K562 (cell line): ENCODE results near the gene DYNC1I2. TPM values are rescaled to one million over a fixed set of nuclear protein-coding genes. Genes with fewer than 3 reads are reported as not detected.

Experiments
- ATAC-seq: fragments of 200-7000 bp; cut with Tn5 transposase; 3 replicates; pipeline ENCODE4 v1.9.1; 2020; ENCODE audit warnings: moderate library complexity
- BruUV-seq: library from RNA; stranded (reverse); fragments of 400-500 nt; replicated peaks from 2 replicates; lab custom pipeline; 2021; lab: Mats Ljungman, UMichigan
- CTCF ChIA-PET: fragments of 300-600 bp; formaldehyde crosslinking; extraction: SDS; loops from one replicate; lab custom pipeline; 2021; ENCODE audit warnings: low intra/inter-chr PET ratio; lab: Yijun Ruan, JAX
- POLR2A ChIA-PET: fragments of 300-600, 350-650 bp; sonication (Branson Sonifier 250); formaldehyde crosslinking; extraction: SDS; loops from one replicate; lab custom pipeline; 2021; ENCODE audit warnings: antibody characterized with exemption, inconsistent platforms; lab: Yijun Ruan, JAX
- DNase-seq, 4 experiments: peaks; one replicate each; pipeline versions ENCODE4 v3.0.0 to v3.0.0-alpha.2; 2011 to 2018; ENCODE audit warnings: low spot score in 3 of 4, mixed read lengths in 3 of 4; ENCODE audit errors: extremely low read depth in 1 of 4
- FAIRE-seq: peaks from 2 replicates; lab custom pipeline; 2011; peaks lifted over from hg19 to GRCh38; lab: Jason Lieb, UNC
- H2AFZ ChIP-seq: 2 replicates; pipeline ENCODE4 v1.6.0; 2011; ENCODE audit warnings: low read depth, low read length, control low read depth, inconsistent platforms
- H3K27ac ChIP-seq: fragments of 200-600 bp; 3 replicates; pipeline ENCODE4 v1.8.0; 2011; ENCODE audit warnings: low read depth, mild to moderate bottlenecking, control low read depth, inconsistent platforms, low read length, moderate library complexity, mixed read lengths; ENCODE audit errors: extremely low read depth
- H3K27me3 ChIP-seq, 2 experiments: fragments of 300-600 bp in 1 of 2; 2 replicates in 1 of 2; 3 replicates in 1 of 2; pipeline versions ENCODE4 v1.6.0 to v1.8.0; 2011; ENCODE audit warnings: inconsistent platforms in 2 of 2, low read length in 2 of 2, mild to moderate bottlenecking in 1 of 2, mixed read lengths in 1 of 2, moderate library complexity in 1 of 2; ENCODE audit not compliant: control insufficient read depth in 2 of 2, insufficient read depth in 2 of 2
- H3K36me3 ChIP-seq: fragments of 300-600 bp; 3 replicates; pipeline ENCODE4 v1.8.0; 2011; ENCODE audit warnings: mild to moderate bottlenecking, low read length, inconsistent platforms; ENCODE audit not compliant: control insufficient read depth, insufficient read depth
- H3K4me1 ChIP-seq, 2 experiments: fragments of 200-600 bp in 1 of 2; replicated peaks in 1 of 2; 2 replicates in 1 of 2; 3 replicates in 1 of 2; pipeline versions ENCODE4 v1.5.1 to v1.8.0; 2011; ENCODE audit warnings: inconsistent platforms in 2 of 2, low read length in 2 of 2, mild to moderate bottlenecking in 1 of 2, mixed read lengths in 1 of 2, moderate library complexity in 1 of 2; ENCODE audit not compliant: control insufficient read depth in 2 of 2, insufficient read depth in 2 of 2
- H3K4me2 ChIP-seq: 2 replicates; pipeline ENCODE4 v1.6.1; 2011; ENCODE audit warnings: low read length, control low read depth, inconsistent platforms, mixed read lengths; ENCODE audit not compliant: insufficient read depth
- H3K4me3 ChIP-seq: fragments of 200-600 bp; sonication (generic), shearing (Covaris generic); 2 replicates; pipeline ENCODE4 v1.5.1; 2016; ENCODE audit warnings: control low read depth, inconsistent platforms
- H3K79me2 ChIP-seq: fragments of 200-600 bp; 3 replicates; pipeline ENCODE4 v1.8.0; 2011; ENCODE audit warnings: low read length, inconsistent platforms; ENCODE audit not compliant: control insufficient read depth, insufficient read depth
- H3K9ac ChIP-seq, 2 experiments: 2 replicates each; pipeline versions ENCODE4 v1.6.0 to v1.6.1; 2011; ENCODE audit warnings: low read depth in 2 of 2, low read length in 2 of 2, control low read depth in 1 of 2, inconsistent platforms in 1 of 2, mild to moderate bottlenecking in 1 of 2, mixed read lengths in 1 of 2; ENCODE audit not compliant: insufficient read depth in 1 of 2
- H3K9me1 ChIP-seq: one replicate; pipeline ENCODE4 v1.6.0; 2011; ENCODE audit warnings: inconsistent platforms, mild to moderate bottlenecking, low read length, moderate library complexity; ENCODE audit not compliant: control insufficient read depth, insufficient read depth
- H3K9me3 ChIP-seq: replicated peaks from 2 replicates; pipeline ENCODE4 v1.5.1; 2011; ENCODE audit warnings: low read depth, low read length, inconsistent platforms; ENCODE audit not compliant: control insufficient read depth, insufficient read depth
- H4K20me1 ChIP-seq: replicated peaks from 2 replicates; pipeline ENCODE4 v1.6.1; 2011; ENCODE audit warnings: low read length, inconsistent platforms, mixed read lengths; ENCODE audit not compliant: control insufficient read depth, insufficient read depth
- CTCF ChIP-seq, 3 experiments: IDR thresholded peaks in 2 of 3; conservative IDR thresholded peaks in 1 of 3; 2 replicates each; pipeline ENCODE4 v1.5.1; 2011 to 2012; ENCODE audit warnings: low read length in 3 of 3, mild to moderate bottlenecking in 3 of 3, control low read depth in 2 of 3, improper control_type of control experiment in 1 of 3, inconsistent platforms in 1 of 3, low read depth in 1 of 3, mixed read lengths in 1 of 3, moderate library complexity in 1 of 3; ENCODE audit not compliant: insufficient read depth in 2 of 3
- DEAF1 ChIP-seq: fragments of 450-650 bp; formaldehyde crosslinking; IDR thresholded peaks from 2 replicates; pipeline ENCODE4 v1.4.0; 2020; ENCODE audit warnings: mild to moderate bottlenecking, moderate library complexity
- MAFG ChIP-seq: fragments of 450-650 bp; conservative IDR thresholded peaks from 2 replicates; pipeline ENCODE4 v1.6.1; 2016; ENCODE audit warnings: missing genetic modification characterization, missing compliant biosample characterization
- RAD21 ChIP-seq, 2 experiments: fragments of 250-450 bp in 1 of 2; fragments of 450-650 bp in 1 of 2; sonication (Bioruptor Pico) in 1 of 2; formaldehyde crosslinking in 1 of 2; IDR thresholded peaks in 1 of 2; conservative IDR thresholded peaks in 1 of 2; 2 replicates each; pipeline versions ENCODE4 v1.4.0 to v1.8.0; 2020 to 2022; ENCODE audit warnings: mild to moderate bottlenecking in 2 of 2, moderate library complexity in 1 of 2
- REST ChIP-seq, 2 experiments: fragments of 450-650 bp; formaldehyde crosslinking in 1 of 2; IDR thresholded peaks; 2 replicates each; pipeline versions ENCODE4 v1.4.0 to v1.6.1; 2014 to 2020; ENCODE audit warnings: mild to moderate bottlenecking in 2 of 2, borderline replicate concordance in 1 of 2, low read depth in 1 of 2
- TAF1 ChIP-seq: IDR thresholded peaks from 2 replicates; pipeline ENCODE4 v1.6.1; 2011; ENCODE audit warnings: mild to moderate bottlenecking, low read length, moderate library complexity; ENCODE audit not compliant: insufficient read depth, control insufficient read depth, severe bottlenecking; ENCODE audit errors: extremely low read depth
- ZNF830 ChIP-seq: fragments of 250-450 bp; sonication (Bioruptor Pico); IDR thresholded peaks from 2 replicates; pipeline ENCODE4 v1.5.0; 2021; ENCODE audit warnings: mild to moderate bottlenecking
- WGBS: fragments of 100-300 bp; shearing (Covaris generic); methylation state at CpG from one replicate; pipeline ENCODE4 v1.1.6; 2016; ENCODE audit warnings: low coverage, mixed read lengths; ENCODE audit not compliant: insufficient coverage; ENCODE audit errors: missing lambda C conversion rate; 5-methylcytosine and 5-hydroxymethylcytosine counted together
- in situ Hi-C: fragments of 300-500 bp; cut with MboI; formaldehyde crosslinking; loops from 4 replicates; pipeline ENCODE4 v1.15.0; 2018; ENCODE audit warnings: inconsistent platforms, mixed read lengths
- intact Hi-C: fragments of 100-400 bp; cut with micrococcal nuclease; formaldehyde crosslinking; loops from 2 replicates; pipeline ENCODE4 v1.14.2; 2022
- polyA plus RNA-seq, 8 experiments: library from polyadenylated mRNA; depleted of rRNA in 4 of 8; stranded (reverse) in 5 of 8; unstranded in 3 of 8; fragments of >200 nt; fragmentation: Nextera tagmentation in 2 of 8; fragmentation: Illumina TruSeq in 1 of 8; extraction: Ambion mirVana in 2 of 8; extraction: Trizol in 1 of 8; gene quantifications; 2 replicates each; pipeline versions ENCODE4 v1.2.1 to v1.2.3, GENCODE V29; 2011 to 2014; ENCODE audit warnings: inconsistent platforms in 1 of 8, missing spikeins in 1 of 8
- total RNA-seq, 7 experiments: library from RNA; depleted of rRNA in 6 of 7; stranded (reverse); fragments of >200 nt in 6 of 7; fragmentation: Illumina TruSeq in 2 of 7; extraction: Trizol in 2 of 7; gene quantifications; 2 replicates each; pipeline versions ENCODE4 v1.2.1 to v1.2.3, GENCODE V29; 2011 to 2021; ENCODE audit warnings: low replicate concordance in 1 of 7

Gene DYNC1I2
- total and polyA plus RNA-seq, 9 of the 15 experiments (the other 6 are each of a cell fraction or from before 2014, with no cell fraction given): 59.1 to 204 (median 100) TPM

GRCh38 chr2:171706152-171706803 lies 19.0 kb downstream of the DYNC1I2 start:
- Histone ChIP-seq H3K79me2 (0 out of 3 replicates have a peak, but pooled peaks cover 2% of the 10 kb centered on the region), H3K4me3 (no peak overlapping the region), H3K9me1 (no peaks in the 10 kb centered on the region), H3K9ac (no peak overlapping the region), H3K27ac (no peak overlapping the region), H3K27me3 (no peaks in the 10 kb centered on the region), H2AFZ (no peak overlapping the region), H3K4me2 (no peak overlapping the region), H3K4me1 (no peaks in the 10 kb centered on the region), H3K36me3 (peaks cover 30% of the 10 kb centered on the region; the same call in 2 of the 3 replicates), H4K20me1 (0 out of 2 replicates have a peak, but pooled peaks cover 3% of the 10 kb centered on the region), H3K9me3 (no peaks in the 10 kb centered on the region)
- ChIA-PET POLR2A (interaction anchor here (1.2 kb wide), 1 partner anchor 16 kb away, joined by 3 read pairs; no protein-coding TSS in a partner anchor), CTCF (interaction anchor here (0.5 to 4.2 kb wide), 7 partner anchors 12 to 958 kb away, joined by 3 to 42 read pairs (median 4); partner anchors contain the start of gene DLX2)
- ATAC-seq (peak; percentile 58; the same call in 1 of the 3 replicates), DNase-seq (peak; percentile 15 to 26 (median 20)), FAIRE-seq (peak; percentile 65)
- intact Hi-C loops (loop anchor here (1.0 to 10.0 kb wide), 5 partner anchors 109 to 759 kb away; partner anchors contain the start of genes METAP1D and SLC25A12), in situ Hi-C loops (loop anchor here (5.0 kb wide), 1 partner anchor 401 kb away; no protein-coding TSS in a partner anchor)
- WGBS: 11% methylated on average over 2 of the region's 2 CpGs
- BruUV-seq: no TSS peak
- TF ChIP-seq DEAF1 (CRISPR knock-in tag): peak; percentile 21; the same call in 1 of the 2 replicates
- peak in 2 of 3 experiments; percentile 37 to 65; a peak in 3 of 6 replicates for TF ChIP-seq CTCF (IDR thresholded peaks at IDR 0.05 in 2 of 3, conservative IDR thresholded peaks at IDR 0.05 in 1 of 3; ENCODE audit: insufficient read depth in 2 of 3, low read depth in 1 of 3, low read length in 3 of 3)
- TF ChIP-seq TAF1: no peak
- TF ChIP-seq REST (IDR thresholded peaks at IDR 0.05; ENCODE audit: borderline replicate concordance): peak; percentile 52; the same call in 1 of the 2 replicates
- TF ChIP-seq REST (CRISPR knock-in tag; IDR thresholded peaks at IDR 0.05; ENCODE audit: low read depth): no peak
- TF ChIP-seq ZNF830 (CRISPR knock-in tag): no peak
- peak; percentile 45 for TF ChIP-seq MAFG (tag)
- TF ChIP-seq RAD21 (CRISPR knock-in tag; conservative IDR thresholded peaks at IDR 0.05 in 1 of 2, IDR thresholded peaks at IDR 0.05 in 1 of 2): peak; percentile 67 to 78
